ENCODE measurements around the gene HRH1.

DNA sequence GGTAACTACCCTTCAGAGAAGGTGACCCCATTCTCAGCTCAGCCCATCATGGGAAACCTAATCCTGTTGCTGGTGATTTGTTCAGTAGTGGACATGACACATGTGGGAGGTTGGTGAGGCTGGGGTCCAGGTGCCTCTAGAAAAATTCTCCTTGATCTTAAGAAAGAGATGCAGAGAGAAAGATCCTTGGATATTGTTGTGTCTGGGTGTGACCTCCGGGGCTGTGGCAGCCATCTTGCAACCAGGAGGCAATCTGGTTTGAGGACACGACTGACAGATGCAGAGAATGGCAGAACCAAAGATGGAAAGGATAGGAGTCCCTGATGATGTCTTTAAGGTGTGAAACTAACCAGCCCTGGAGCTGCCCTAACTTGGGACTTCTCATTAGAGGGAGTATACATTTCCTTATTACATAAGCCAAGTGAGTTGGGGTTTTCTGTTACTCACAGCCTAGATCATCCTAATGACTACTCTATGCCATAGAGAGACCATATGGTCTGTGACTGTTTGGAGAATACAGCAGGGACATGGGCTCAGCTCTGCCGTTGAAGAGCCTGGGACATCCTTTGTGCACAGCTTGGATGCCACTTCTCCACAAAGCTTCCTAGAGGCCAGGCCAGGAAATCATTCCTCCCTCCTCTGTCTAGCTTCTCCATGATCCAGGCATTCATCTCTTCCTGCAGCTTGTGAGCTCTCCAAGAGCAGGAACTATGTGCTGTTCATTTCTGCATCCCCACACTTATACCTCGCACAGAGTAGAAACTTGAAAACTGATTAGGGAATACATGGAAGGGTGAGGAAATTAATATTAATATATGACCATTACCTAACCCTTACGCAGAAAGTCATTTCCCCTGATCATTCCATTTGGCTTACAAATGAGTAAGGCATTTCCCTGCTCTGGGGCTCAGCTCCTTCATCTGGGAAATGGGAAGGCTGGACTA lies 45.9 kb downstream of the HRH1 start:
- TF ChIP-seq POLR2AphosphoS5 (IDR thresholded peaks at IDR 0.05) (no peak), POLR2A (IDR thresholded peaks at IDR 0.05) (no peak), EP300 (IDR thresholded peaks at IDR 0.05; ENCODE audit: low read depth) (no peak)
- TF ChIP-seq, protein P1, sequence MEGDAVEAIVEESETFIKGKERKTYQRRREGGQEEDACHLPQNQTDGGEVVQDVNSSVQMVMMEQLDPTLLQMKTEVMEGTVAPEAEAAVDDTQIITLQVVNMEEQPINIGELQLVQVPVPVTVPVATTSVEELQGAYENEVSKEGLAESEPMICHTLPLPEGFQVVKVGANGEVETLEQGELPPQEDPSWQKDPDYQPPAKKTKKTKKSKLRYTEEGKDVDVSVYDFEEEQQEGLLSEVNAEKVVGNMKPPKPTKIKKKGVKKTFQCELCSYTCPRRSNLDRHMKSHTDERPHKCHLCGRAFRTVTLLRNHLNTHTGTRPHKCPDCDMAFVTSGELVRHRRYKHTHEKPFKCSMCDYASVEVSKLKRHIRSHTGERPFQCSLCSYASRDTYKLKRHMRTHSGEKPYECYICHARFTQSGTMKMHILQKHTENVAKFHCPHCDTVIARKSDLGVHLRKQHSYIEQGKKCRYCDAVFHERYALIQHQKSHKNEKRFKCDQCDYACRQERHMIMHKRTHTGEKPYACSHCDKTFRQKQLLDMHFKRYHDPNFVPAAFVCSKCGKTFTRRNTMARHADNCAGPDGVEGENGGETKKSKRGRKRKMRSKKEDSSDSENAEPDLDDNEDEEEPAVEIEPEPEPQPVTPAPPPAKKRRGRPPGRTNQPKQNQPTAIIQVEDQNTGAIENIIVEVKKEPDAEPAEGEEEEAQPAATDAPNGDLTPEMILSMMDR (IDR thresholded peaks at IDR 0.05), result no peak
